ENCODE measurements around the gene SPNS2.
A peak's percentile ranks its signal among the peaks of the same experiment; 100 is the strongest.

SPNS2 gene

DNA sequence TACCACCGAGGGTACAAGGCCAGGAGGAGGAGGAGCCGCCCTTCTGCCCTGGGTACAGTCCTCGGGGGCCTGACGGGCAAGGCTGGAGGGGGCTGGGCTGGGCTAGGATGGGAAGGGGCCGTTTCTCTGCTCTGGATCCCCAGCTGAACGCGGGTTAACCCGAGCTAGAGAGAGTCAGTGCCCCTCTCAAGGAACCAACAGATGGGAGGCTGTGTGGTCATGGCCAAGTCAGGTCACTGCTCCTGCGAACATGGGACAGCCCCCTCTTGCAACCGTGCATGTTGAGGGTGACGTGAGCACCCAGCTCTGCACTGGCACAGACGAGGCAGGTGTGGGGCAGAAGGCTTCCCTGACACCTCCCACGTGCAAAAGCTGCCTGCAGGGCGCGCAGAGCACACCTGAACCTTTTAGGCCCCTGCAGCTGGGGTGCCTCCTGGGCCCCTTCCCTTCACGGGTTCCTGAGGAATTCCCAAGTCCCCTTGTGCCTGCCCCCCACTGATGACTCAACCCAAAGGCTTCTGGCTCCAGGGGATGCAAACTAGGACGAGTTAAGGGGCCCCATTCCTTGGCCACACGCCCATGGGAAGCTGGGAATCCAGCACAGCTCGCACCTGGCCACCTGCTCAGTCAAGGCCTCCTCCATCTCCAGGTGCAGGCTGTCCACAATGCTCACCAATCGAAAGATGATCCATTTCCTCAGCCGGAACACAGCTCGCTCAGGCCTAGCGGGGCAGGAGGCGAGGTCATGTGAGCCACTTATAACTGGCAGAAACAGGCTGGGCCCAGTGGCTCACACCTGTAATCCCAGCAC, 50.2 kb downstream of the SPNS2 start:
- TF ChIP-seq, protein P1, sequence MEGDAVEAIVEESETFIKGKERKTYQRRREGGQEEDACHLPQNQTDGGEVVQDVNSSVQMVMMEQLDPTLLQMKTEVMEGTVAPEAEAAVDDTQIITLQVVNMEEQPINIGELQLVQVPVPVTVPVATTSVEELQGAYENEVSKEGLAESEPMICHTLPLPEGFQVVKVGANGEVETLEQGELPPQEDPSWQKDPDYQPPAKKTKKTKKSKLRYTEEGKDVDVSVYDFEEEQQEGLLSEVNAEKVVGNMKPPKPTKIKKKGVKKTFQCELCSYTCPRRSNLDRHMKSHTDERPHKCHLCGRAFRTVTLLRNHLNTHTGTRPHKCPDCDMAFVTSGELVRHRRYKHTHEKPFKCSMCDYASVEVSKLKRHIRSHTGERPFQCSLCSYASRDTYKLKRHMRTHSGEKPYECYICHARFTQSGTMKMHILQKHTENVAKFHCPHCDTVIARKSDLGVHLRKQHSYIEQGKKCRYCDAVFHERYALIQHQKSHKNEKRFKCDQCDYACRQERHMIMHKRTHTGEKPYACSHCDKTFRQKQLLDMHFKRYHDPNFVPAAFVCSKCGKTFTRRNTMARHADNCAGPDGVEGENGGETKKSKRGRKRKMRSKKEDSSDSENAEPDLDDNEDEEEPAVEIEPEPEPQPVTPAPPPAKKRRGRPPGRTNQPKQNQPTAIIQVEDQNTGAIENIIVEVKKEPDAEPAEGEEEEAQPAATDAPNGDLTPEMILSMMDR (IDR thresholded peaks at IDR 0.05): no peak
- TF ChIP-seq ZFX (IDR thresholded peaks at IDR 0.05; ENCODE audit: borderline replicate concordance): no peak
- H3K27ac ChIP-seq: no peak overlapping the region

DNA sequence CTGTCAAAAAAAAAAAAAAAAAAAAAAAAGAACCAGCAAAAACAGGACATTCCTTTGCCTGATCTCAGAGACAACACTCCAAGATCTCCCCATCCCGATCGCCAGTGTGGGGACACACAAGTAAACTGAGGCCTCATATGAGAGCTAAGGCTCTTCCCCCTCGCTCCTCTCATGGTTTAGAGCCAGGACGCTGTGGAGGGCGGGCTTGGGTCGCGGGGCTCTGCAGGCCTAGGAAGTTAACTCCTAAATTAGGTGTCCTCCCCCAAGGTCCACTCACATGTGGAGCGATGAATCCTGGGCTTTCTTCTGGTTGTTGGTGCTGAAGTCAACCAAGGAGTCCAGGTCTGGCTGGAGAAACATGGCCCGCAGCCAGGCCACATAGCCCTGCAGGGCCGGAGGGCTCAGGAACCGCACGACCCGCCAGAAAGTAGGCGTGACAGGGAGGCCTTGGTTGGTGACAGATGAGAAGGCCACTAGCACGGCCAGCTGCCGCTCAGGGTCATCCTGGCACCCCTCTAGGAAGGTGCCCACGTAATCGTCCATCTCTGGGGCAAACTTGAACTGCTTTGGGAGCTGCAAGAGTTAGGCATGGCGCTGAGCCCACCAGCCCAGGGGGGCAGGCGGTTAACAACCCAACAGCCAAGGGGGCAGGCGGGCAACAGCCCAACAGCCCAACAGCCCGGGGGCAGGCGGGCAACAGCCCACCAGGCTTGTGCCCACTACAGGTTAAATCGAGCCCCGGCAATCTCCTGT, 51.3 kb downstream of the SPNS2 start:
- TF ChIP-seq ZFX (IDR thresholded peaks at IDR 0.05; ENCODE audit: borderline replicate concordance): no peak
- TF ChIP-seq, protein P1 (IDR thresholded peaks at IDR 0.05): no peak

DNA sequence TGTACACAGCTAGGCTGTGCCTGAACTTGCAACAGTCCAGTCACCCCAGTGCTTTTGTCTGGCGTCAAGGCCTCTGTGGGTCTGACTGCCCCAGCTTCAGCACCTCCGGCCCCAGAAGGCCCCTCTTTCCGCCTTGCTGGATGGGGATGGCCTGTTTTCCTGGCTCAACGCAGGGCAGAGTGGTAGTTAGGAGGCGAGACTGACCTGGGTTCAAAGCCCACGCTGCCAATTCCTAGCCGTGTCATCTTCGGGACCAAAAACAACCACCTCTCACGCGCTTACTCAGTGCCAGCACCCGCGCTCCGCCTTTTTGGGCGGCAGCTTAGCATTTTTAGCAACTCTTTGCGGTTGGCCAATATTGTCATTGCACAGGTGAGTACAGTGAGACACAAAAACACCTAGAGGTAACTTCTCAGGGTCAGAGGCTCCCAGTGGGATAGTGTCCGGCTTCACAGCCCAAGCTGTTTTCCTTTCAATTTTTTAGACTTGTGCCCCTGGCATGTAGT, 51.9 kb downstream of the SPNS2 start:
- no peak overlapping the region for H3K27ac ChIP-seq
- TF ChIP-seq ZFX (IDR thresholded peaks at IDR 0.05; ENCODE audit: borderline replicate concordance): no peak
- TF ChIP-seq, protein P1 (IDR thresholded peaks at IDR 0.05): no peak

More for the DNA sequence above, 51.3 kb downstream of the SPNS2 start:
- no peak overlapping the region for H3K27ac ChIP-seq

DNA sequence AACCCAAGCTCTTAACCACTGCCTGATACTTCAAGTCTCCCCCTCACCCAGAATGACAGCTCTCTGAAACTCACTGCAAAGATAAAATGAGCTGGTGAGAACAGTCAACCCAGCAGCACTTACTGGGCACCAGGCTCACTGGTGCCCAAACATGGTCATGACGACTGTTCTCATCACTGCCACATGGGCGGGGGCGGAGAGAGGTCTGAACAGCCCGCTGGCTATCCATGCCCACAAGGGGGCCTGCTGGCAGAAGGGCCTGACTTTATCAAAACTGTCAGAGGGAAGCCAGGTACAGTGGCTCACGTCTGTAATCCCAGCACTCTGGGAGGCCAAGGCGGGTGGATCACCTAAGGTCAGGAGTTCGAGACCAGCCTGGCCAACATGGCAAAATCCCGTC, 52.5 kb downstream of the SPNS2 start:
- TF ChIP-seq, protein P1 (IDR thresholded peaks at IDR 0.05): 0 out of 2 replicates have a peak, but pooled peaks have one; percentile 12
- no peak for TF ChIP-seq ZFX (IDR thresholded peaks at IDR 0.05; ENCODE audit: borderline replicate concordance)
- no peak overlapping the region for H3K27ac ChIP-seq

DNA sequence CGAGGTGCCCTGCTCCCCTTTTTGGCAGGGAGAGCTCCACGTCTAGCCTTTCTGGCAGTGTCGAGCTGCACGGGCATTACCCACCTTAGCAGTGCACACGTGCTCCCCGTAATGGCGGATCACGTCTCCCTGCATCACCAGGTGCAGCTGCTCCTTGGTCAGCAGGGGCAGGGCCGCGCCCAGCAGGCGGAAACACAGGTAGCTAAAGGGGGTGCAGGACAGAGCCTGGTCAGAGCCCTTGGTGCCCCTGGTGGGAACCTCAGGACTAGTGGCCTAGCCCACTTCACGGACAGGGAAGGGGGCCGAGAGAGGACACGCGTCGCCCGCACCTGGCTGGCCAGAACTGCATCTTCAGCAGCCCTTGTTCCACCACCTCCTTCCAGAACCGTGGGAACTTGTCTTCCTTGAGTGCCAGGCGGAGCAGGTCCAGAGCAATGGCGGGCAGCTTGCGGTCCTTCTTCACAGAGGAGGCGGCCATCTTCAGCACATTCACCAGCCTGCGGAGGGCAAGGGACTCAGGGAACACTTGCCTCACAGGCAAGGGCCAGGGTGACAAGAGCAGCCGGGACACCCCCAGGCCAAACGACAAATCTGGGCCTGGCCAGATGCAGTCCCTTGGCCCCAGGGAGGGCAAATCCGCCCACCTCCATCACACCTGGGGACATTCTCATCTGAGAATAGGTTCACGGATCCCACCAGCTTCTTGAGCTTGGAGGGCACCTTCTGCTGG, 53.3 kb downstream of the SPNS2 start:
- H3K27ac ChIP-seq: no peak overlapping the region
- TF ChIP-seq ZFX (IDR thresholded peaks at IDR 0.05; ENCODE audit: borderline replicate concordance): no peak
- TF ChIP-seq, protein P1 (IDR thresholded peaks at IDR 0.05): no peak

GRCh38 chr17:4553669-4554068, 55.0 kb downstream of the SPNS2 start:
- TF ChIP-seq, protein P1 (IDR thresholded peaks at IDR 0.05): no peak
- H3K27ac ChIP-seq: no peak overlapping the region; the same call in 1 of the 2 replicates

Data from 22Rv1 (cell line).